Measurements from ENCODE around the gene ARHGDIG.

The ARHGDIG gene

DNA sequence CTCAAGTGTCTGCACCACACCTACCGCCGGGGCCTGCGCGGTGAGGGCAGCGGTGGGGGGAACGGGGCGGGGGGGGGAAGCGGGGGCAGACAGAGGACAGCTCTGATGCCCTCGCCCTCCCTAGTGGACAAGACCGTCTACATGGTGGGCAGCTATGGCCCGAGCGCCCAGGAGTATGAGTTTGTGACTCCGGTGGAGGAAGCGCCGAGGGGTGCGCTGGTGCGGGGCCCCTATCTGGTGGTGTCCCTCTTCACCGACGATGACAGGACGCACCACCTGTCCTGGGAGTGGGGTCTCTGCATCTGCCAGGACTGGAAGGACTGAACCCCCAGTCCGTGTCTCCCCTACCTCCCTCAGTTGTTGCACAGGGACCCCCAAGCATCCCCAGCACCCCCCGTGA, 2.1 kb downstream of the ARHGDIG start:
- H3K9me3 Mint-ChIP-seq: no peaks in the 10 kb centered on the region
- no peak overlapping the region for H3K4me3 Mint-ChIP-seq
- no peak overlapping the region for H3K27ac Mint-ChIP-seq

DNA sequence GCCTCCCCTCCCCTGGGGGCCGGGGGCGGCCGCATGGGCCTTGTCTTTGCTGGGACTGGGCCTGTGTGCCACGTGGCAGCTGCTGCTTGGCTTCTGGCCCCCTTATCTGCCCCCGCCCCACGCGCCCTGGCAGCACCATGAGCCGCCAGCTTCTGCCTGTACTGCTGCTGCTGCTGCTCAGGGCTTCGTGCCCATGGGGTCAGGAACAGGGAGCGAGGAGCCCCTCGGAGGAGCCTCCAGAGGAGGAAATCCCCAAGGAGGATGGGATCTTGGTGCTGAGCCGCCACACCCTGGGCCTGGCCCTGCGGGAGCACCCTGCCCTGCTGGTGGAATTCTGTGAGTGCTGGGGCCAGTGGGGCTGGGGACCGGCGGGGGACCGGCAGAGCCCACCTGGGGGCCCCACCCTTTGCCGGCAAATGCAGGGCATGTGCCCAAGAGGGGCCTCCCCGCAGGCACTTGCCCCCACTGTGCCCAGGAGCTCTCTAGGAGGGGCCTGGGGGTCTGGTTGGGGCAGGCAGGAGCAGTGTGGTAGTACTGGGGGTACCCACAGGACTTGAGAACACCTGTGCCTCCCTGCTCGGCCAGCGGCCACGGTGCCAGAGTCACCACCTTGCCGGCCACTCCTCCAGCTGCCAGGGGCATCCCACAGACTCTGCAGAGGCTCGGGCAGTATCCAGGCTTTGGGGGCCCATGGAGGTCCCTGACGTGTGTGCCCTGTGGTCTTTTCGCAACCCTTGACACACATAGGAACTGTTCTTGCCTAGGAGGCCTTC, 2.8 kb downstream of the ARHGDIG start, which contains the start of gene PDIA2:
PDIA2 (plus strand) TSS at position 132 of the 773 bp plus-strand sequence; CDS start at position 138, 6 bp downstream.
- H3K36me3 Mint-ChIP-seq (ENCODE audit: low read depth): peaks cover 15% of the 10 kb centered on the region
- H3K9me3 Mint-ChIP-seq: no peaks in the 10 kb centered on the region
- peaks cover 7% of the 10 kb centered on the region for H3K4me1 Mint-ChIP-seq (ENCODE audit: low read depth)
- peaks cover 3% of the 10 kb centered on the region for H3K27me3 Mint-ChIP-seq
- no peak within 1 kb of the TSS for H3K4me3 Mint-ChIP-seq
- no peak within 1 kb of the TSS for H3K27ac Mint-ChIP-seq

More for the DNA sequence above, 2.1 kb downstream of the ARHGDIG start:
- peaks cover 10% of the 10 kb centered on the region for H3K36me3 Mint-ChIP-seq (ENCODE audit: low read depth)
- peaks cover 7% of the 10 kb centered on the region for H3K4me1 Mint-ChIP-seq (ENCODE audit: low read depth)
- H3K27me3 Mint-ChIP-seq: peaks cover 3% of the 10 kb centered on the region

DNA sequence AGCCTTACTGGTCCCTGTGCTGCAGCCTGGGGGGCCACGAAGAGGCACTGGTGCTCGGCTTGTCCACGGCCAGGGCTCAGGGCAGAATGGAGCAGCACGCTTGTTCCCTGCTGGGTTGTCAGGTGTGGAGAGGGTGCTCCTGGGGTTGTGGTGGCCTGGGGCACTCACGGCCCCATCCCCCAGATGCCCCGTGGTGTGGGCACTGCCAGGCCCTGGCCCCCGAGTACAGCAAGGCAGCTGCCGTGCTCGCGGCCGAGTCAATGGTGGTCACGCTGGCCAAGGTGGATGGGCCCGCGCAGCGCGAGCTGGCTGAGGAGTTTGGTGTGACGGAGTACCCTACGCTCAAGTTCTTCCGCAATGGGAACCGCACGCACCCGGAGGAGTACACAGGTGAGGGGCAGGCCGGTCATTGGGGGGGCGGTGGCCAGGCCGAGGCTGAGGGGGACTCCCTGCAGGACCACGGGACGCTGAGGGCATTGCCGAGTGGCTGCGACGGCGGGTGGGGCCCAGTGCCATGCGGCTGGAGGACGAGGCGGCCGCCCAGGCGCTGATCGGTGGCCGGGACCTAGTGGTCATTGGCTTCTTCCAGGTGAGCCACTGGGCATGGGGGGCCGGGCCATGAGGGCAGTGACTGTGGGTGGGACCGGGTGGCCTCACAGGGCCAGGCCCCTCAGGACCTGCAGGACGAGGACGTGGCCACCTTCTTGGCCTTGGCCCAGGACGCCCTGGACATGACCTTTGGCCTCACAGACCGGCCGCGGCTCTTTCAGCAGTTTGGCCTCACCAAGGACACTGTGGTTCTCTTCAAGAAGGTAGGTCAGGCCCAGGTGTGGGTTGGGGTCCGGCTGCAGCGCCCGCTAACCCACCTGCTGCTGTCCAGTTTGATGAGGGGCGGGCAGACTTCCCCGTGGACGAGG, 4.1 kb downstream of the ARHGDIG start:
- Mint-ChIP-seq H3K4me3 (no peak overlapping the region), H3K9me3 (no peaks in the 10 kb centered on the region), H3K4me1 (ENCODE audit: low read depth) (no peaks in the 10 kb centered on the region), H3K27me3 (no peaks in the 10 kb centered on the region), H3K36me3 (ENCODE audit: low read depth) (peaks cover 16% of the 10 kb centered on the region), H3K27ac (no peak overlapping the region)

DNA sequence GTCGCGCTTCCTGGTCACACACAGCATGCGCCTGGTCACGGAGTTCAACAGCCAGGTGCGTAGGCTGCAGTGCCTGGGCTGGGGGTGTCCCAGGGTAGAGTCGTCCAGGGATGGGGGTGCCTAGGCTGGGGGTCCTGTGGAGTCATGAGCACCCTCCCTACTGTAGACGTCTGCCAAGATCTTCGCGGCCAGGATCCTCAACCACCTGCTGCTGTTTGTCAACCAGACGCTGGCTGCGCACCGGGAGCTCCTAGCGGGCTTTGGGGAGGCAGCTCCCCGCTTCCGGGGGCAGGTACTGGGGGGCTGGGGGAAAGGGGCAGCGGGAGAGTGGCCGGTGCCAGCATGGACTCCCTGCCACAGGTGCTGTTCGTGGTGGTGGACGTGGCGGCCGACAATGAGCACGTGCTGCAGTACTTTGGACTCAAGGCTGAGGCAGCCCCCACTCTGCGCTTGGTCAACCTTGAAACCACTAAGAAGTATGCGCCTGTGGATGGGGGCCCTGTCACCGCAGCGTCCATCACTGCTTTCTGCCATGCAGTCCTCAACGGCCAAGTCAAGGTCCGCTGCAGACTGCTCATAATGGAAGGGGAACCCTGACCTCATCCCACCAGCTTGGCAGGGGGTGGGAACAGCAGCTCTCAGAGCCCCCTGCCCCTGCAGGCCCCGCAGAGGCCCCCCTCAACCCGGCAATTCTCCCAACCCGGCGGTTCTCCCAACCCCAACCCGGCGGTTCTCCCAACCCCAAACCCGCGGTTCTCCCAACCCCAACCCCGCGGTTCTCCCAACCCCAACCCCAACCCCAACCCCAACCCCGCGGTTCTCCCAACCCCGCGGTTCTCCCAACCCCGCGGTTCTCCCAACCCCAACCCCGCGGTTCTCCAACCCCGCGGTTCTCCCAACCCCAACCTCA, 5.0 kb downstream of the ARHGDIG start:
- Mint-ChIP-seq H3K36me3 (ENCODE audit: low read depth) (peaks cover 16% of the 10 kb centered on the region), H3K27ac (no peak overlapping the region), H3K9me3 (no peaks in the 10 kb centered on the region), H3K4me3 (no peak overlapping the region), H3K4me1 (ENCODE audit: low read depth) (no peaks in the 10 kb centered on the region), H3K27me3 (no peaks in the 10 kb centered on the region)

DNA sequence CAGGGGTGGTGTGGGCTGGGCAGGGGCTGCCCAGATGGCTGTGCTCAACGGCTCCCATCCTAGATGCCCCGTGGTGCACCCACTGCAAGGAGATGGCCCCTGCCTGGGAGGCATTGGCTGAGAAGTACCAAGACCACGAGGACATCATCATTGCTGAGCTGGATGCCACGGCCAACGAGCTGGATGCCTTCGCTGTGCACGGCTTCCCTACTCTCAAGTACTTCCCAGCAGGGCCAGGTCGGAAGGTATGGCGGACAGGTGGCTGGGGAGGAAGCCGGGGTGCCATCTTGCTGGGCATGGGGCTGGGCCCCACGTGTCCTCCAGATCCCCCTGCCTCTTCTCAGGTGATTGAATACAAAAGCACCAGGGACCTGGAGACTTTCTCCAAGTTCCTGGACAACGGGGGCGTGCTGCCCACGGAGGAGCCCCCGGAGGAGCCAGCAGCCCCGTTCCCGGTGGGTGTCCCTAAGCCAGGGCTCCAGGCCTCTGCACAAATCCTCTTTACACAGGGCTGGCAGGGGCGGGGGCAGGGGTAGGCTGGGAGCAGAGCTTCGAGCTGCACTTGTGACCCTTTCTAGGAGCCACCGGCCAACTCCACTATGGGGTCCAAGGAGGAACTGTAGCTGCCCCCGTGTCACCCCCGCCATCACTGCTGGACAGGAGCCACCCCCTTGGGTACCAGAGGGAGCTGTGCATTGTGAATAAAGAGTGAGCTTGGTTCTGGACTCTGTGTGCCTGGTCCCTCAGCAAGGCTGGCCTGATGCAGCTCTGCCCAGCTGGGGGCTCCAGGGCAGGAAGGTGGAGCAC, 6.3 kb downstream of the ARHGDIG start:
- no peak overlapping the region for H3K4me3 Mint-ChIP-seq
- peaks cover 16% of the 10 kb centered on the region for H3K36me3 Mint-ChIP-seq (ENCODE audit: low read depth)
- no peaks in the 10 kb centered on the region for H3K4me1 Mint-ChIP-seq (ENCODE audit: low read depth)
- H3K27ac Mint-ChIP-seq: no peak overlapping the region
- H3K27me3 Mint-ChIP-seq: no peaks in the 10 kb centered on the region
- no peaks in the 10 kb centered on the region for H3K9me3 Mint-ChIP-seq

DNA sequence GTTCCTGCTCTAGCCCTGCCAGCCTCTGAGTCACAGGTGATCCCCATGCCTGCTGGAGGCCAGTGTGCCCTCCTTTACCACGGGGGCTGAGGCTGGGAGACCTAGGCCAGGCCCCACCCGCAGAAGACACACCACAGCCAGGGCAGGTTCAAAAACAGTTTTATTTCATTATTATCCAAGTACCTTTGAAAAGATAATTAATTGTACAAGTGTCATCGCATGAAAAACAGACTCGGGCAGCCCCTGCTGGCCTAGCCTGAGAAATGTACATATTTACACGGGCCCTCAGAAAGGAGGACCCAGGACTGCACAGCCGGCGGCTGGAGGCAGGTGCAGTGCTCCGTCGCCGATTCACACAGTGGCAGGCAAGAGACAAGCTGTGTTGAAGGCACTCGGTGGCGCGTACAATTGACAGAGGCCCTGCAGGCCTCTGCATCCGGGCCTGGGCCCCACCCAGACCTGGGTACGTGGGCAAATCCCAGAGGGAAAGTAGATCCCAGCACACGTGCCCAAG, 7.0 kb downstream of the ARHGDIG start:
- H3K27ac Mint-ChIP-seq: no peak overlapping the region
- H3K4me1 Mint-ChIP-seq (ENCODE audit: low read depth): no peaks in the 10 kb centered on the region
- no peaks in the 10 kb centered on the region for H3K27me3 Mint-ChIP-seq
- H3K36me3 Mint-ChIP-seq (ENCODE audit: low read depth): peaks cover 16% of the 10 kb centered on the region
- no peak overlapping the region for H3K4me3 Mint-ChIP-seq
- no peaks in the 10 kb centered on the region for H3K9me3 Mint-ChIP-seq

DNA sequence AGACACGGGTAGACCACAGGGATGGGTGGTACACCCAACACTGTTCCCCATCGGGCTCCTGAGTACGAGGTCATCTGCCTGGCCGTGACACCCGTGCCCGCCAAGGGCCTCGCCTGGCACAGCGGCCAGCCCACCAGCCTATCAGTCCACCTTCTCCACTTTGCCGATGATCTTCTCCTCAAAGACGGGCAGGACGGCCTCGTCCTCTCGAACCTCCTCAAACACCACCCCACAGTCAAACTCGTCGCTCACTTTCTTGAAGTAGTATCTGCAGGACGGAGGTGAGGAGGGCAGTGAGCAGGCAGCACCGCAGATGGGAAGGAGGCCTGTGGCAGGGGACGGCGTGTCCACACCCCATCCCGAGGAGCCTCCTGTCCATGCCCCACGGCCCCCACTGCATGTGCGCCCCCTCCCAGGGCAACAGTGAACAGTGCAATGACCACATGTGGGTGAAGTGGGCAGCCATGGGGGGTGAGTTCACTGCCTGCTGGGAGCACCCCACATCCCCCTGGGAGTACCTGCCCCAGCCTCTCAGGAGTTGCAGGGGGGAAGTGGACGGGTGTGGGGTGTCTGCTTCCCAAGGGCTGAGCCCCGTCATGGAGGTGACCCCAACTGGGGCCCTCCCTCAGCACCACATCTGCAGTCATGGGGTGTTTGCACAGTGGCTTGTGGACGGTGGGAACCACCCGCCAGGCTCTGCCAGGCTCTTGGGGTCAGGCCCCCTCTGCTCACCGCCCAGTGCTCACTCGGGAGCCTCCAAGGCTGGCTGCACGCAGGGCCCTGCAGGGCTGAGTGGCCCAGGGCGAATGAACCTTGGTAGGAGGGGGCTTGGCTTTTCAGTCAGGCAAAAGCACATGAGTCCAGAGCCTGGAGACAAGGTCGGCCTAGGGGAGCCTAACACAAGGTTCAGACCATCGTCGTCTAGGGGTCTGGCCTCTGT, 7.9 kb downstream of the ARHGDIG start:
- Mint-ChIP-seq H3K27ac (no peak overlapping the region), H3K36me3 (ENCODE audit: low read depth) (peaks cover 16% of the 10 kb centered on the region), H3K9me3 (no peaks in the 10 kb centered on the region), H3K4me3 (no peak overlapping the region), H3K4me1 (ENCODE audit: low read depth) (no peaks in the 10 kb centered on the region), H3K27me3 (no peaks in the 10 kb centered on the region)

DNA sequence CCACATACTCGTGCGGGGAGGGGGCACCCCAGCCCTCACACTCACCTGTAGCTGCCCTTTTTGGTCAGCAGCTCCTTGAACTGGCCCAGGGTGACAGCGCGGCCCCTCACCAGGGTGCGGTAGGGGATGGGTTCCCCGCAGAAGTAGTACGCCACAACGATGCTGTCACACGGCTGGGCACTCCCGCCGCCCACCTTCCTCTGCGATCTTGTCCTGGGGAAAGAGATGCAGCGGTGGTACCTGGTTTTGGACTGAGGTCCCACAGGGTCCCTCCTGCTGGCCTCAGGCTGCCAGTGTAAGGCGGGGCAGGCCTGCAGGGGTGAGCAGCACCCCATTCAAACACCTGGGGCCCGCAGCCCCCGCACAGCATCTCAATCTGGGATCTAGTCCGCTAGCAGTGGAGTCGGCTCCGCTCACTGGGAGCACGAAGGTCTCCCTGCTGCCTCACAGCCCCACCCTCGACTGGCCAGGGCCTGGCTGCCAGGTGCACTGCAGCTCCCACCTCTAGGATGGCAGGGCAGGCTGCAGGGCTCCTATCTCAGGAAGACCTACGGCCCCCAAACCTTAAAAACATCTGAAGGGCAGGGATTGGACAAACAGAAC, 9.1 kb downstream of the ARHGDIG start:
- Mint-ChIP-seq H3K9me3 (no peaks in the 10 kb centered on the region), H3K4me1 (ENCODE audit: low read depth) (no peaks in the 10 kb centered on the region), H3K27ac (no peak overlapping the region), H3K27me3 (no peaks in the 10 kb centered on the region), H3K4me3 (no peak overlapping the region), H3K36me3 (ENCODE audit: low read depth) (peaks cover 16% of the 10 kb centered on the region)

DNA sequence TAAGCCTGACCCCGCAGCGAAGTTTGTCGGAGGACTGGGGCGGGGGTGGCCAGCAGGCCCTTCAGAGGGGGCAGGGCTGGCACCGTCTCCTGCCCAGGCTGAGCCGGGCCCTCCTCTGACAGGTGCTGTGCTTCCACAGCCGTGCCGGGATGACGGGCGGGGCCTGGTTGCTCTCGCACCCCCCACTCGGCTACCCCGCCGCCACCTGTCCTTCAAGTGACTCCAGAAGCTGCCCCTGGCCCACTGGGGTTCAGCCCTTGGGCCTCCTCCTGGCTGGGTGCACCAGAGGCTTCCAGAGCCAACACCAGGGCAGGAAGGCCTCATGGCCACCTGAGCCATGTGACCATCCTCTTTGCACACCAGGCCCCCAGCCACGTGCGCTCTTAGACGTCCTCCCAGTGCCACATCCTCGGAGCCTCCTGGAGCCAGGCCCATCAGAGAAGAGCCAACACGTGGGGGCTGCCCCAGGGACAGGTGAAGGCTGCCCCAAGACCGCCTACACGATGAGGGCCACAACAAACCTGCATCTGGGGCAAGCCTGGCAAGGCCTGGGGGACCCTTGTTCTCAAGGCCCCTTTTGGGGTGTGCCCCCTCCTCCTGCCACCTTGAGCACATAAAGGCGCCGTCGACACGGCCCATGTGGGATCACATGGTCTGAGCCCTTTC, 9.8 kb downstream of the ARHGDIG start:
- Mint-ChIP-seq H3K4me3 (no peak overlapping the region), H3K27ac (no peak overlapping the region), H3K36me3 (ENCODE audit: low read depth) (peaks cover 16% of the 10 kb centered on the region), H3K9me3 (no peaks in the 10 kb centered on the region), H3K4me1 (ENCODE audit: low read depth) (no peaks in the 10 kb centered on the region), H3K27me3 (no peaks in the 10 kb centered on the region)

DNA sequence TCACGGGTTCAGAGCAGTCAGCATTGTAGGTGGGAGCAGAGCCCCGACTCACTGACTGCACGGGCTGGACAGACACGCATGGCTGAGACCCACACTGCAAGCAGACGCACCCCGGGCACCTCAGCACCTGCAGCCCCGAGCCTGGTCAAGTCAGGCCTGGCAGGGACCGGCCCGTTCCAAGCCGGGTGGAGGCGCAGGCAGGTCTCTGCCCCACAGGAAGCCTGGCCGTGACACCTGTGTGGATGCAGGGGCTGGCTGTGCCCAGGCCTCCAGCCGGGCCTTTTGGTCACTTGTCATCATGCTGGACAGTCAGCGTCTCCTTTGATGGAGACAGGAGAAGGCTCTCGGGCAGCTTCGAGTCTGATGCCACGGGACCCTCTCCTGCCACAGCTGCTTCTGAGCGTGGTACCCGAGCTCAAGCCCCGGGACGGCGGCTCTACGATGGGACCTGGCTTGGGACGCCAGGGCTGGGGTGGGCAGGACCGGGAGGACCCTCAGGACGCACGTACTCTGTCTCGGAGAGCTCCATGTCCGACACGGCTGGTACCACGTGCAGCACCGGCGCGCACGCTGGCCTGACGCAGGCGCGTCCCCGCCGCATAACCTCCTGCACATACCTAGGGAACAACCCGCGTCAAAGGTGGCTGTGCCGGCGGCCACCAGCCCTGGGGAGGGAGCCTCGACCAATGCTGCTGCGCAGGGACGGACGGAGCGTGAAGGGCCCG, 10.5 kb downstream of the ARHGDIG start:
- H3K4me3 Mint-ChIP-seq: no peak overlapping the region
- no peaks in the 10 kb centered on the region for H3K27me3 Mint-ChIP-seq
- no peaks in the 10 kb centered on the region for H3K4me1 Mint-ChIP-seq (ENCODE audit: low read depth)
- peaks cover 16% of the 10 kb centered on the region for H3K36me3 Mint-ChIP-seq (ENCODE audit: low read depth)
- H3K27ac Mint-ChIP-seq: no peak overlapping the region
- H3K9me3 Mint-ChIP-seq: no peaks in the 10 kb centered on the region

DNA sequence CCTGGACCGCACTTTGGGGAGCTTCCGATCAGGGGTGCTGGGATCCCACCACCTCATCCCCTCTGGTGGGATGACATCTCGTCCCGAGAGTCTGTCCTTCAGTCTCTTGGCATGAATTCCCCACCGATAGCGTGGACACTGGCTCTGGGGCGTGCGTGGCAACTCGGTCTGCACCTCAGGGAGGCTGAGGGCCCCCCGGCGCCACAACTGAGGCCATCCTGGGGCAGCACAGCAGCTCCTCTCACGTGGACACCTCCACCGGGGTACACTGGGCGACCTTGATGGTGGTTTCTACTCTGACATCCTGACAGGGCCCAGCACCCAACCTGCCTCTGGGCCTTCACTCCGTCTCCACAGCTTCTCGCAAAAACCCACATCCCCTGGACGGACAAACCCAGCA, 11.1 kb downstream of the ARHGDIG start:
- H3K9me3 Mint-ChIP-seq: no peaks in the 10 kb centered on the region
- no peak overlapping the region for H3K4me3 Mint-ChIP-seq
- no peak overlapping the region for H3K27ac Mint-ChIP-seq
- H3K4me1 Mint-ChIP-seq (ENCODE audit: low read depth): no peaks in the 10 kb centered on the region
- H3K27me3 Mint-ChIP-seq: no peaks in the 10 kb centered on the region
- peaks cover 12% of the 10 kb centered on the region for H3K36me3 Mint-ChIP-seq (ENCODE audit: low read depth)
